Measurements from ENCODE around the gene ARMH3. TPM values are rescaled to one million over a fixed set of nuclear protein-coding genes. Genes with fewer than 3 reads are reported as not detected.

The ARMH3 gene
- total RNA-seq, 6 experiments from 2014 or later: 18.0 to 21.7 (median 18.8) TPM

GRCh38 chr10:101905251-101905650 is 150.7 kb downstream of the ARMH3 start:
- no peaks in the 10 kb centered on the region; the same call in 1 of the 2 replicates for H3K27me3 Mint-ChIP-seq (ENCODE audit: insufficient read depth)
- no peak overlapping the region for H3K27ac Mint-ChIP-seq
- no peak for TF ChIP-seq CTCF (IDR thresholded peaks at IDR 0.05)
- H3K9me3 Mint-ChIP-seq: no peaks in the 10 kb centered on the region
- H3K36me3 Mint-ChIP-seq (ENCODE audit: low read depth): no peaks in the 10 kb centered on the region
- H3K4me1 Mint-ChIP-seq (ENCODE audit: low read depth): no peaks in the 10 kb centered on the region
- no peak overlapping the region for H3K4me3 Mint-ChIP-seq
- DNase-seq: no peak

GRCh38 chr10:101903827-101904550 is 152.0 kb downstream of the ARMH3 start:
- DNase-seq: no peak
- H3K4me3 Mint-ChIP-seq: no peak overlapping the region
- H3K27me3 Mint-ChIP-seq (ENCODE audit: insufficient read depth): no peaks in the 10 kb centered on the region; the same call in 1 of the 2 replicates
- no peaks in the 10 kb centered on the region for H3K9me3 Mint-ChIP-seq
- TF ChIP-seq CTCF (IDR thresholded peaks at IDR 0.05): no peak
- H3K36me3 Mint-ChIP-seq (ENCODE audit: low read depth): no peaks in the 10 kb centered on the region
- H3K4me1 Mint-ChIP-seq (ENCODE audit: low read depth): no peaks in the 10 kb centered on the region
- no peak overlapping the region for H3K27ac Mint-ChIP-seq

- H3K4me1 Mint-ChIP-seq (ENCODE audit: low read depth): peaks cover 7% of the 10 kb centered on the region
- no peaks in the 10 kb centered on the region for H3K9me3 Mint-ChIP-seq
- no peak overlapping the region for H3K4me3 Mint-ChIP-seq
- H3K27ac Mint-ChIP-seq: no peak overlapping the region
- no peak for DNase-seq
- TF ChIP-seq CTCF (IDR thresholded peaks at IDR 0.05): no peak
- no peaks in the 10 kb centered on the region; the same call in 1 of the 2 replicates for H3K27me3 Mint-ChIP-seq (ENCODE audit: insufficient read depth)
- no peaks in the 10 kb centered on the region for H3K36me3 Mint-ChIP-seq (ENCODE audit: low read depth)
Measured at GRCh38 chr10:101902820-101903145, 153.2 kb downstream of the ARMH3 start.

GRCh38 chr10:101902032-101902819 is 153.7 kb downstream of the ARMH3 start:
- Mint-ChIP-seq H3K9me3 (no peaks in the 10 kb centered on the region), H3K4me3 (no peak overlapping the region), H3K36me3 (ENCODE audit: low read depth) (no peaks in the 10 kb centered on the region), H3K4me1 (ENCODE audit: low read depth) (peaks cover 13% of the 10 kb centered on the region), H3K27ac (no peak overlapping the region), H3K27me3 (ENCODE audit: insufficient read depth) (no peaks in the 10 kb centered on the region; the same call in 1 of the 2 replicates)
- no peak for TF ChIP-seq CTCF (IDR thresholded peaks at IDR 0.05)
- no peak for DNase-seq

GRCh38 chr10:101901340-101901739 is 154.6 kb downstream of the ARMH3 start:
- Mint-ChIP-seq H3K4me3 (no peak overlapping the region), H3K36me3 (ENCODE audit: low read depth) (no peaks in the 10 kb centered on the region), H3K4me1 (ENCODE audit: low read depth) (peaks cover 20% of the 10 kb centered on the region), H3K9me3 (no peaks in the 10 kb centered on the region), H3K27ac (no peak overlapping the region), H3K27me3 (ENCODE audit: insufficient read depth) (peaks cover 2% of the 10 kb centered on the region; the same call in 1 of the 2 replicates)
- no peak for DNase-seq
- no peak for TF ChIP-seq CTCF (IDR thresholded peaks at IDR 0.05)
